Measurements from ENCODE around the gene CAST. TPM values are rescaled to one million over a fixed set of nuclear protein-coding genes. Genes with fewer than 3 reads are reported as not detected.

Gene CAST
- total RNA-seq, 2 donors from 2014 or later, result 33.5 to 36.2 TPM

- peaks cover 2% of the 10 kb centered on the region for H3K4me1 Mint-ChIP-seq
- Histone ChIP-seq H3K27ac (ENCODE audit: low read depth, low read length) (no peak overlapping the region), H3K9me3 (ENCODE audit: control insufficient read depth, low read length) (no peaks in the 10 kb centered on the region), H3K4me3 (ENCODE audit: low read length) (no peak overlapping the region), H3K9ac (ENCODE audit: extremely low read depth, low read length, poor library complexity, severe bottlenecking) (no peak overlapping the region), H3K36me3 (ENCODE audit: control insufficient read depth, insufficient read depth, low read length) (no peaks in the 10 kb centered on the region), H3K4me1 (ENCODE audit: control insufficient read depth, insufficient read depth, low read length) (no peaks in the 10 kb centered on the region), H3K27me3 (ENCODE audit: control insufficient read depth, insufficient read depth, low read length, poor library complexity, severe bottlenecking) (no peaks in the 10 kb centered on the region)
- 88 to 100% methylated on average over 1 to 4 of the region's 4 CpGs for WGBS, 2 experiments (ENCODE audit: insufficient coverage in 1 of 2, insufficient read length in 1 of 2)
- H3K27ac Mint-ChIP-seq, result no peak overlapping the region
- TF ChIP-seq CTCF (conservative IDR thresholded peaks at IDR 0.05), result no peak
- no peak for DNase-seq
- H3K4me3 Mint-ChIP-seq, result no peak overlapping the region
- H3K36me3 Mint-ChIP-seq (ENCODE audit: low read depth), result no peaks in the 10 kb centered on the region
- H3K27me3 Mint-ChIP-seq (ENCODE audit: insufficient read depth), result no peaks in the 10 kb centered on the region
- no peaks in the 10 kb centered on the region for H3K9me3 Mint-ChIP-seq
These were observed 17.1 kb downstream of the CAST start for GRCh38 chr5:96679293-96679692.

GRCh38 chr5:96680759-96681470 is 18.7 kb downstream of the CAST start:
- Histone ChIP-seq H3K27me3 (ENCODE audit: control insufficient read depth, insufficient read depth, low read length, poor library complexity, severe bottlenecking) (no peaks in the 10 kb centered on the region), H3K4me3 (ENCODE audit: low read length) (no peak overlapping the region), H3K36me3 (ENCODE audit: control insufficient read depth, insufficient read depth, low read length) (no peaks in the 10 kb centered on the region), H3K9me3 (ENCODE audit: control insufficient read depth, low read length) (no peaks in the 10 kb centered on the region), H3K4me1 (ENCODE audit: control insufficient read depth, insufficient read depth, low read length) (no peaks in the 10 kb centered on the region), H3K27ac (ENCODE audit: low read depth, low read length) (no peak overlapping the region), H3K9ac (ENCODE audit: extremely low read depth, low read length, poor library complexity, severe bottlenecking) (no peak overlapping the region)
- DNase-seq, result no peak
- no peaks in the 10 kb centered on the region for H3K9me3 Mint-ChIP-seq
- no peaks in the 10 kb centered on the region for H3K27me3 Mint-ChIP-seq (ENCODE audit: insufficient read depth)
- 95 to 97% methylated on average over 8 to 9 of the region's 11 CpGs for WGBS, 2 experiments (ENCODE audit: insufficient coverage in 1 of 2, insufficient read length in 1 of 2)
- peaks cover 2% of the 10 kb centered on the region for H3K4me1 Mint-ChIP-seq
- no peak for TF ChIP-seq CTCF (conservative IDR thresholded peaks at IDR 0.05)
- no peak overlapping the region for H3K27ac Mint-ChIP-seq
- no peaks in the 10 kb centered on the region for H3K36me3 Mint-ChIP-seq (ENCODE audit: low read depth)
- H3K4me3 Mint-ChIP-seq, result no peak overlapping the region

- no peak overlapping the region for H3K27ac Mint-ChIP-seq
- no peak for DNase-seq
- H3K27ac ChIP-seq (ENCODE audit: low read depth, low read length), result no peak overlapping the region
- no peaks in the 10 kb centered on the region for H3K4me1 ChIP-seq (ENCODE audit: control insufficient read depth, insufficient read depth, low read length)
- H3K27me3 Mint-ChIP-seq (ENCODE audit: insufficient read depth), result no peaks in the 10 kb centered on the region
- H3K36me3 ChIP-seq (ENCODE audit: control insufficient read depth, insufficient read depth, low read length), result no peaks in the 10 kb centered on the region
- no peaks in the 10 kb centered on the region for H3K9me3 ChIP-seq (ENCODE audit: control insufficient read depth, low read length)
- H3K4me3 ChIP-seq (ENCODE audit: low read length), result no peak overlapping the region
- H3K9ac ChIP-seq (ENCODE audit: extremely low read depth, low read length, poor library complexity, severe bottlenecking), result no peak overlapping the region
- peaks cover 2% of the 10 kb centered on the region for H3K4me1 Mint-ChIP-seq
- no peak for TF ChIP-seq CTCF (conservative IDR thresholded peaks at IDR 0.05)
- H3K9me3 Mint-ChIP-seq, result no peaks in the 10 kb centered on the region
- H3K4me3 Mint-ChIP-seq, result no peak overlapping the region
- H3K27me3 ChIP-seq (ENCODE audit: control insufficient read depth, insufficient read depth, low read length, poor library complexity, severe bottlenecking), result no peaks in the 10 kb centered on the region
- no peaks in the 10 kb centered on the region for H3K36me3 Mint-ChIP-seq (ENCODE audit: low read depth)
- 86% methylated on average over 1 of the region's 1 CpG; no CpG with 5 or more reads in 1 of the 2 experiments for WGBS, 2 experiments (ENCODE audit: insufficient coverage in 1 of 2, insufficient read length in 1 of 2)
These were observed 21.2 kb downstream of the CAST start for GRCh38 chr5:96683392-96683791.
